Astrocyte of the cerebellum (primary cell): ENCODE results near the gene MPND.
A peak's percentile ranks its signal among the peaks of the same experiment; 100 is the strongest.

Experiments used
- DNase-seq: peaks from one replicate; pipeline ENCODE4 v3.0.0-alpha.2; 2011; ENCODE audit warnings: low read depth
- H3K4me3 ChIP-seq: 2 replicates; pipeline ENCODE4 v1.5.1; 2011; ENCODE audit warnings: mild to moderate bottlenecking, low read depth, low read length, moderate library complexity
- CTCF ChIP-seq: IDR thresholded peaks from 2 replicates; pipeline ENCODE4 v1.5.1; 2012; ENCODE audit warnings: low read length, low read depth, moderate library complexity, mild to moderate bottlenecking; ENCODE audit errors: missing control alignments
- in situ Hi-C: cut with HindIII; loops from 2 replicates; pipeline ENCODE4 v1.10.0; 2017; ENCODE audit warnings: low sequenced_read_pairs

Gene MPND

GRCh38 chr19:4386041-4386782 is 42.9 kb downstream of the MPND start:
- peak; percentile 18 for TF ChIP-seq CTCF
- in situ Hi-C loops, result no loop called here
- no peak for DNase-seq
- H3K4me3 ChIP-seq, result no peak overlapping the region

GRCh38 chr19:4388337-4389063 is 45.1 kb downstream of the MPND start:
- no peak overlapping the region for H3K4me3 ChIP-seq
- in situ Hi-C loops, result no loop called here
- no peak for TF ChIP-seq CTCF
- no peak for DNase-seq

- H3K4me3 ChIP-seq, result no peak overlapping the region
- DNase-seq, result no peak
- no peak for TF ChIP-seq CTCF
- in situ Hi-C loops, result no loop called here
These were observed 45.7 kb downstream of the MPND start for GRCh38 chr19:4389064-4389375.

GRCh38 chr19:4389511-4390016 is 46.2 kb downstream of the MPND start:
- in situ Hi-C loops, result no loop called here
- TF ChIP-seq CTCF, result peak; percentile 5
- DNase-seq, result no peak
- no peak overlapping the region for H3K4me3 ChIP-seq

- peak overlapping the region; percentile 5 for H3K4me3 ChIP-seq
- TF ChIP-seq CTCF, result no peak
- in situ Hi-C loops, result no loop called here
- no peak for DNase-seq
These were observed 46.7 kb downstream of the MPND start for GRCh38 chr19:4390017-4390566.

- in situ Hi-C loops, result no loop called here
- TF ChIP-seq CTCF, result no peak
- no peak for DNase-seq
- H3K4me3 ChIP-seq, result peak overlapping the region; percentile 5
These were observed 47.4 kb downstream of the MPND start for GRCh38 chr19:4390567-4391305.
